Measurements from ENCODE around the gene MAGED2.

The MAGED2 gene

GRCh38 chrX:54799046-54799445, 8.5 kb upstream of the MAGED2 start:
- Histone ChIP-seq H3K18ac (ENCODE audit: low read length) (no peak overlapping the region), H4K8ac (ENCODE audit: low read depth, low read length) (no peak overlapping the region), H4K12ac (ENCODE audit: low read depth, low read length) (no peak overlapping the region), H3K4me1 (ENCODE audit: control insufficient read depth in 1 of 2, insufficient read depth in 2 of 2, low read length in 2 of 2) (no peaks in the 10 kb centered on the region), H3K79me1 (ENCODE audit: low read length) (no peaks in the 10 kb centered on the region), H3K36me3 (ENCODE audit: control insufficient read depth in 1 of 2, insufficient read depth in 2 of 2, low read length in 2 of 2) (no peaks in the 10 kb centered on the region), H2AK5ac (ENCODE audit: low read length) (no peak overlapping the region), H2BK5ac (ENCODE audit: low read depth, low read length, poor library complexity) (no peak overlapping the region), H2BK12ac (ENCODE audit: low read length) (no peak overlapping the region), H2BK120ac (ENCODE audit: insufficient read depth, low read length, poor library complexity) (no peak overlapping the region), H3K9me3 (ENCODE audit: insufficient read depth, low read depth, low read length) (no peaks in the 10 kb centered on the region), H3K9ac (ENCODE audit: low read length) (no peak overlapping the region), H3K4me3 (ENCODE audit: low read depth, low read length) (no peak overlapping the region), H4K91ac (ENCODE audit: low read depth, low read length) (no peak overlapping the region), H3K4me2 (ENCODE audit: low read length) (no peak overlapping the region), H3K79me2 (ENCODE audit: control insufficient read depth, insufficient read depth, low read length, poor library complexity) (no peaks in the 10 kb centered on the region), H3K23ac (ENCODE audit: low read length) (no peak overlapping the region), H3K4ac (ENCODE audit: low read depth, low read length) (no peak overlapping the region), H3K27me3 (ENCODE audit: insufficient read depth, low read length) (no peaks in the 10 kb centered on the region), H2AFZ (ENCODE audit: insufficient read depth, low read length, poor library complexity) (no peak overlapping the region), H3K27ac (ENCODE audit: low read depth, low read length) (no peak overlapping the region), H3K14ac (ENCODE audit: low read length) (no peak overlapping the region)
- no peak for DNase-seq
- no CpG with 5 or more reads among the region's 2 CpGs for WGBS (ENCODE audit: extremely low coverage, insufficient coverage, insufficient read length)

- Histone ChIP-seq H3K27me3 (ENCODE audit: insufficient read depth, low read length) (no peaks in the 10 kb centered on the region), H2BK5ac (ENCODE audit: low read depth, low read length, poor library complexity) (peak overlapping the region; percentile 96)
These were observed 612 bp downstream of the MAGED2 start for GRCh38 chrX:54808109-54808604.

GRCh38 chrX:54808605-54809483, 1.3 kb downstream of the MAGED2 start:
- peaks cover 14% of the 10 kb centered on the region for H3K79me2 ChIP-seq (ENCODE audit: control insufficient read depth, insufficient read depth, low read length, poor library complexity)
- peak overlapping the region; percentile 83 for H4K8ac ChIP-seq (ENCODE audit: low read depth, low read length)
- H4K91ac ChIP-seq (ENCODE audit: low read depth, low read length), result peak overlapping the region; percentile 98
- no peaks in the 10 kb centered on the region for H3K27me3 ChIP-seq (ENCODE audit: insufficient read depth, low read length)
- no CpG with 5 or more reads among the region's 38 CpGs for WGBS (ENCODE audit: extremely low coverage, insufficient coverage, insufficient read length)
- H2AK5ac ChIP-seq (ENCODE audit: low read length), result peak overlapping the region; percentile 44
- peaks cover 30 to 45% of the 10 kb centered on the region in 2 experiments for H3K36me3 ChIP-seq (ENCODE audit: control insufficient read depth in 1 of 2, insufficient read depth in 2 of 2, low read length in 2 of 2)
- H2BK5ac ChIP-seq (ENCODE audit: low read depth, low read length, poor library complexity), result peak overlapping the region; percentile 83
- peak overlapping the region; percentile 71 for H3K4ac ChIP-seq (ENCODE audit: low read depth, low read length)
- peak overlapping the region; percentile 81 for H3K4me2 ChIP-seq (ENCODE audit: low read length)
- peak; percentile 95 to 97 for DNase-seq
- H3K4me3 ChIP-seq (ENCODE audit: low read depth, low read length), result peak overlapping the region; percentile 88
- H3K14ac ChIP-seq (ENCODE audit: low read length), result peak overlapping the region; percentile 91
- peak overlapping the region; percentile 93 for H3K27ac ChIP-seq (ENCODE audit: low read depth, low read length)
- peak overlapping the region; percentile 62 for H2BK120ac ChIP-seq (ENCODE audit: insufficient read depth, low read length, poor library complexity)
- no peak overlapping the region for H2AFZ ChIP-seq (ENCODE audit: insufficient read depth, low read length, poor library complexity)
- peak overlapping the region; percentile 81 for H4K12ac ChIP-seq (ENCODE audit: low read depth, low read length)
- H3K9ac ChIP-seq (ENCODE audit: low read length), result peak overlapping the region; percentile 54
- H3K79me1 ChIP-seq (ENCODE audit: low read length), result peaks cover 13% of the 10 kb centered on the region
- no peak overlapping the region for H2BK12ac ChIP-seq (ENCODE audit: low read length)
- H3K4me1 ChIP-seq (ENCODE audit: control insufficient read depth in 1 of 2, insufficient read depth in 2 of 2, low read length in 2 of 2), result peaks cover 0 to 4% of the 10 kb centered on the region in 2 experiments
- no peaks in the 10 kb centered on the region for H3K9me3 ChIP-seq (ENCODE audit: insufficient read depth, low read depth, low read length)
- H3K18ac ChIP-seq (ENCODE audit: low read length), result peak overlapping the region; percentile 76
- H3K23ac ChIP-seq (ENCODE audit: low read length), result no peak overlapping the region

More at GRCh38 chrX:54808109-54808604, 612 bp downstream of the MAGED2 start:
- Histone ChIP-seq H3K36me3 (ENCODE audit: control insufficient read depth in 1 of 2, insufficient read depth in 2 of 2, low read length in 2 of 2) (peaks cover 29 to 39% of the 10 kb centered on the region in 2 experiments), H3K23ac (ENCODE audit: low read length) (no peak overlapping the region), H3K4me2 (ENCODE audit: low read length) (peak overlapping the region; percentile 81), H2BK12ac (ENCODE audit: low read length) (no peak overlapping the region), H4K8ac (ENCODE audit: low read depth, low read length) (peak overlapping the region; percentile 93), H3K27ac (ENCODE audit: low read depth, low read length) (peak overlapping the region; percentile 93), H4K12ac (ENCODE audit: low read depth, low read length) (peak overlapping the region; percentile 96), H3K4me1 (ENCODE audit: control insufficient read depth in 1 of 2, insufficient read depth in 2 of 2, low read length in 2 of 2) (peaks cover 0 to 4% of the 10 kb centered on the region in 2 experiments), H2AFZ (ENCODE audit: insufficient read depth, low read length, poor library complexity) (peak overlapping the region; percentile 97), H3K9ac (ENCODE audit: low read length) (peak overlapping the region; percentile 93), H3K18ac (ENCODE audit: low read length) (peak overlapping the region; percentile 97), H3K4ac (ENCODE audit: low read depth, low read length) (peak overlapping the region; percentile 99), H3K79me2 (ENCODE audit: control insufficient read depth, insufficient read depth, low read length, poor library complexity) (peaks cover 14% of the 10 kb centered on the region), H3K14ac (ENCODE audit: low read length) (peak overlapping the region; percentile 98), H2AK5ac (ENCODE audit: low read length) (peak overlapping the region; percentile 95), H3K4me3 (ENCODE audit: low read depth, low read length) (peak overlapping the region; percentile 88), H4K91ac (ENCODE audit: low read depth, low read length) (peak overlapping the region; percentile 98), H2BK120ac (ENCODE audit: insufficient read depth, low read length, poor library complexity) (peak overlapping the region; percentile 97), H3K9me3 (ENCODE audit: insufficient read depth, low read depth, low read length) (no peaks in the 10 kb centered on the region), H3K79me1 (ENCODE audit: low read length) (peaks cover 13% of the 10 kb centered on the region)
- no CpG with 5 or more reads among the region's 23 CpGs for WGBS (ENCODE audit: extremely low coverage, insufficient coverage, insufficient read length)
- peak in 1 of 2 donors; percentile 14 for DNase-seq

GRCh38 chrX:54810532-54810931, 3.0 kb downstream of the MAGED2 start:
- no peak overlapping the region for H3K18ac ChIP-seq (ENCODE audit: low read length)
- H4K91ac ChIP-seq (ENCODE audit: low read depth, low read length), result no peak overlapping the region
- no peak overlapping the region for H2AFZ ChIP-seq (ENCODE audit: insufficient read depth, low read length, poor library complexity)
- H3K27ac ChIP-seq (ENCODE audit: low read depth, low read length), result no peak overlapping the region
- peaks cover 0 to 4% of the 10 kb centered on the region in 2 experiments for H3K4me1 ChIP-seq (ENCODE audit: control insufficient read depth in 1 of 2, insufficient read depth in 2 of 2, low read length in 2 of 2)
- no peak overlapping the region for H2AK5ac ChIP-seq (ENCODE audit: low read length)
- H3K9me3 ChIP-seq (ENCODE audit: insufficient read depth, low read depth, low read length), result no peaks in the 10 kb centered on the region
- H4K12ac ChIP-seq (ENCODE audit: low read depth, low read length), result no peak overlapping the region
- H3K79me2 ChIP-seq (ENCODE audit: control insufficient read depth, insufficient read depth, low read length, poor library complexity), result peaks cover 14% of the 10 kb centered on the region
- H3K4me2 ChIP-seq (ENCODE audit: low read length), result no peak overlapping the region
- H3K23ac ChIP-seq (ENCODE audit: low read length), result no peak overlapping the region
- no peak for DNase-seq
- H2BK12ac ChIP-seq (ENCODE audit: low read length), result no peak overlapping the region
- H2BK120ac ChIP-seq (ENCODE audit: insufficient read depth, low read length, poor library complexity), result no peak overlapping the region
- no peak overlapping the region for H3K9ac ChIP-seq (ENCODE audit: low read length)
- H3K36me3 ChIP-seq (ENCODE audit: control insufficient read depth in 1 of 2, insufficient read depth in 2 of 2, low read length in 2 of 2), result peaks cover 44 to 61% of the 10 kb centered on the region in 2 experiments
- WGBS (ENCODE audit: extremely low coverage, insufficient coverage, insufficient read length), result no CpG with 5 or more reads among the region's 5 CpGs
- no peak overlapping the region for H4K8ac ChIP-seq (ENCODE audit: low read depth, low read length)
- no peaks in the 10 kb centered on the region for H3K27me3 ChIP-seq (ENCODE audit: insufficient read depth, low read length)
- H2BK5ac ChIP-seq (ENCODE audit: low read depth, low read length, poor library complexity), result no peak overlapping the region
- H3K4me3 ChIP-seq (ENCODE audit: low read depth, low read length), result no peak overlapping the region
- no peak overlapping the region for H3K14ac ChIP-seq (ENCODE audit: low read length)
- H3K79me1 ChIP-seq (ENCODE audit: low read length), result peaks cover 13% of the 10 kb centered on the region
- no peak overlapping the region for H3K4ac ChIP-seq (ENCODE audit: low read depth, low read length)

Data from trophoblast cell (in vitro differentiated cells and primary cell).